Endothelial cell of umbilical vein (primary cell): ENCODE data around the gene MAP4K1.

Source experiments
- EZH2 ChIP-seq: IDR thresholded peaks from 2 replicates; pipeline ENCODE4 v1.6.1; 2012; ENCODE audit warnings: borderline replicate concordance, low read depth, mild to moderate bottlenecking, moderate library complexity, low read length, inconsistent platforms; ENCODE audit not compliant: severe bottlenecking
- FOS ChIP-seq: IDR thresholded peaks from 2 replicates; pipeline ENCODE4 v1.6.1; 2011; ENCODE audit warnings: mild to moderate bottlenecking, low read length, moderate library complexity, borderline replicate concordance; ENCODE audit not compliant: insufficient read depth
- GATA2 ChIP-seq: IDR thresholded peaks from 2 replicates; pipeline ENCODE4 v1.7.0; 2011; ENCODE audit warnings: low read depth, mild to moderate bottlenecking, moderate library complexity, mixed read lengths, low read length; ENCODE audit not compliant: insufficient read length, insufficient read depth
- JUN ChIP-seq: IDR thresholded peaks from 2 replicates; pipeline ENCODE4 v1.6.1; 2011; ENCODE audit warnings: borderline replicate concordance, low read depth; ENCODE audit not compliant: insufficient read length, insufficient read depth
- MYC ChIP-seq: IDR thresholded peaks from one replicate; pipeline ENCODE4 v1.6.1; 2011; ENCODE audit warnings: mild to moderate bottlenecking, low read depth, low read length
- POLR2A ChIP-seq: IDR thresholded peaks from 2 replicates; pipeline ENCODE4 v1.6.1; 2012; ENCODE audit warnings: low read depth, mild to moderate bottlenecking, control low read depth, low read length
- POLR2AphosphoS5 ChIP-seq: IDR thresholded peaks from 2 replicates; pipeline ENCODE4 v1.6.1; 2012; ENCODE audit warnings: low read depth, mild to moderate bottlenecking, control low read depth, low read length, moderate library complexity; ENCODE audit not compliant: insufficient read depth
- TF ChIP-seq, protein P1 (sequence below), 2 donors: IDR thresholded peaks; 1 replicate in 1 of 2; 2 replicates in 1 of 2; pipeline ENCODE4 v1.5.1; 2011; ENCODE audit warnings: low read length in 2 of 2, mild to moderate bottlenecking in 2 of 2, moderate library complexity in 2 of 2, control low read depth in 1 of 2, inconsistent platforms in 1 of 2, low read depth in 1 of 2; ENCODE audit not compliant: insufficient read depth in 1 of 2; ENCODE audit errors: extremely low read depth in 1 of 2
- TF ChIP-seq, protein P2 (sequence below): IDR thresholded peaks from 2 replicates; pipeline ENCODE4 v1.6.1; 2011; ENCODE audit not compliant: insufficient read depth, insufficient read length

DNA sequence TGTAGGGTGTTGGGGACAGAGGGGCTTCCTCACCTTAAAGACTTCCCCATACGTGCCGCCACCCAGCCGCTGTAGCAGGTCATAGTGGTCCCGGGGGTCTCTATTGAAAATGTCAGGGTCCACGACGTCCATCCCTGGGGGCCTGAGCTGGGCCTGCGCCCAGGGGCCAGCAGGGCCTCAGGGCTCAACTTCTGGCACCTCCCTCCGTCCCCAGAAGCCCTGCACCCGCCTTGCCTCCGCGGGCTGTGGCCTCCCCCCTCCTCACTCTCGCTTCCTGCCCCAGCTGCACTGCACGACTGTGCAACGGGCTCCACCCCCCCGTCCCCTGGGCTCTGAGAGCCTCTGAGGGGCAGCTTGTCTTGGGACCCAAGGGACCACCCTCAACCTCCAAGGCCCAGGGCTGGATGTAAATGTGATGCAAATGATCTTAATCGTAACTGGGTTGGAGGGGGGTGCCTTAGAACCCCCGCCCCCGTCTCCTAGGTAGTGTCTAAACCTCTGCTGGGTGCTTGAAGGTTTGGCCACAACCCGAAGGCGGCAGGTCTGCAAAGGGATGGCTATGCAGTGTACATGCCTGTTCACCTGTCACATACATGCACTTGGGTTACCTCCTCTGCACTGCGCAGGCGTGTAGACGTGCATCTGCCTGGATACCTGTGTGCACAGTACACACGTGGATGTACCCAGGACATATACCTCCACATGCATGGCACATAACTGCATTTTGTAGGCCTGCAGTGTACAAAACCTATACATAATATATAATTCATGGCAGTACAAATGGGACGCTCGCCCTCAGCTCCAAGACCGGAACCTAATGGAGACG, at the start of gene MAP4K1:
- no peak for TF ChIP-seq POLR2A
- TF ChIP-seq, protein P1, sequence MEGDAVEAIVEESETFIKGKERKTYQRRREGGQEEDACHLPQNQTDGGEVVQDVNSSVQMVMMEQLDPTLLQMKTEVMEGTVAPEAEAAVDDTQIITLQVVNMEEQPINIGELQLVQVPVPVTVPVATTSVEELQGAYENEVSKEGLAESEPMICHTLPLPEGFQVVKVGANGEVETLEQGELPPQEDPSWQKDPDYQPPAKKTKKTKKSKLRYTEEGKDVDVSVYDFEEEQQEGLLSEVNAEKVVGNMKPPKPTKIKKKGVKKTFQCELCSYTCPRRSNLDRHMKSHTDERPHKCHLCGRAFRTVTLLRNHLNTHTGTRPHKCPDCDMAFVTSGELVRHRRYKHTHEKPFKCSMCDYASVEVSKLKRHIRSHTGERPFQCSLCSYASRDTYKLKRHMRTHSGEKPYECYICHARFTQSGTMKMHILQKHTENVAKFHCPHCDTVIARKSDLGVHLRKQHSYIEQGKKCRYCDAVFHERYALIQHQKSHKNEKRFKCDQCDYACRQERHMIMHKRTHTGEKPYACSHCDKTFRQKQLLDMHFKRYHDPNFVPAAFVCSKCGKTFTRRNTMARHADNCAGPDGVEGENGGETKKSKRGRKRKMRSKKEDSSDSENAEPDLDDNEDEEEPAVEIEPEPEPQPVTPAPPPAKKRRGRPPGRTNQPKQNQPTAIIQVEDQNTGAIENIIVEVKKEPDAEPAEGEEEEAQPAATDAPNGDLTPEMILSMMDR (IDR thresholded peaks at IDR 0.05; ENCODE audit: extremely low read depth in 1 of 2, insufficient read depth in 1 of 2, low read depth in 1 of 2, low read length in 2 of 2), result no peak
- no peak for TF ChIP-seq EZH2
- TF ChIP-seq JUN, result no peak
- TF ChIP-seq, protein P2, sequence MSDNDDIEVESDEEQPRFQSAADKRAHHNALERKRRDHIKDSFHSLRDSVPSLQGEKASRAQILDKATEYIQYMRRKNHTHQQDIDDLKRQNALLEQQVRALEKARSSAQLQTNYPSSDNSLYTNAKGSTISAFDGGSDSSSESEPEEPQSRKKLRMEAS, result no peak
- no peak for TF ChIP-seq POLR2AphosphoS5
- TF ChIP-seq MYC, result no peak
- no peak for TF ChIP-seq FOS
- no peak for TF ChIP-seq GATA2
